Gastroesophageal sphincter (tissue), 3 donors: ENCODE measurements around the gene XPNPEP2.

ENCODE experiments used
- CTCF ChIP-seq, 4 experiments: fragments of 200-600 bp in 2 of 4; fragments of 450-650 bp in 2 of 4; sonication (generic) in 1 of 4; IDR thresholded peaks; one replicate each; pipeline ENCODE4 v1.5.1; 2017 to 2019; ENCODE audit warnings: antibody characterized with exemption in 4 of 4, mild to moderate bottlenecking in 2 of 4, moderate library complexity in 2 of 4
- POLR2A ChIP-seq, 2 donors: fragments of 450-650 bp; IDR thresholded peaks; one replicate each; pipeline ENCODE4 v1.6.1; 2017; ENCODE audit warnings: antibody characterized with exemption in 2 of 2, mild to moderate bottlenecking in 2 of 2, moderate library complexity in 1 of 2
- POLR2AphosphoS5 ChIP-seq: sonication (generic); formaldehyde crosslinking; IDR thresholded peaks from one replicate; pipeline ENCODE4 v1.6.1; 2017; ENCODE audit warnings: antibody characterized with exemption

DNA sequence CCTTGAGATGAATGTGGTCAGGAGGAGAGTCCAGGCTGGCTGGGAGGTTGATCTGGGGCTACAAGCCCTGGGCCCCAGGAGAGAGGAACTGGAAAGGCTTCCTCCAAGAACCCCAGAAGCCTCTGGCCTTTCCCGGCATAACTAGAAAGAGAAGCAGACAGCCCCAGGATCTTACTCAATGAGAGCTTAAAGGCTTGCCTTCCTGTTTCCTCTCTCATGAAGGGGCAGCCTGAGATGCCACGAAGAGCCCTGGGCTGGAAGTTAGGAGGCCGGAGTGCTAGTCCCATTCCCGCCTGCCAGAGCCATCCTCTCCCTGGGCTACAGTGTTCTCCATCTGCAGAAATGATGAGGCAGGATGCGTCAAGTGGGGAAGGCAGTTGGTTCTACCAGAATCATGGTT lies 20.1 kb upstream of the XPNPEP2 start:
- TF ChIP-seq CTCF (IDR thresholded peaks at IDR 0.05) = no peak
- TF ChIP-seq POLR2AphosphoS5 = no peak
- no peak for TF ChIP-seq POLR2A (IDR thresholded peaks at IDR 0.05)
